Endothelial cell of umbilical vein (primary cell): ENCODE data around the gene TSPAN18. TPM values are rescaled to one million over a fixed set of nuclear protein-coding genes. Genes with fewer than 3 reads are reported as not detected.

ENCODE experiments used
- BruUV-seq: library from RNA; stranded (reverse); fragments of 400-500 nt; replicated peaks from 2 replicates; lab custom pipeline; 2021; lab: Mats Ljungman, UMichigan
- CTCF ChIA-PET: fragments of 300-600, 350-600 bp; sonication (Branson Sonifier 250); formaldehyde crosslinking; loops from one replicate; lab custom pipeline; 2021; ENCODE audit warnings: antibody characterized with exemption, inconsistent platforms; lab: Charles Lee
- POLR2A ChIA-PET: fragments of 300-600, 350-600 bp; sonication (Branson Sonifier 250); formaldehyde crosslinking; loops from one replicate; lab custom pipeline; 2021; ENCODE audit warnings: antibody characterized with exemption, inconsistent platforms; lab: Charles Lee
- DNase-seq: peaks from one replicate; pipeline ENCODE4 v3.0.0-alpha.2; 2011; ENCODE audit warnings: low read depth, low spot score
- FAIRE-seq: peaks from 2 replicates; lab custom pipeline; 2011; peaks lifted over from hg19 to GRCh38; lab: Jason Lieb, UNC
- H2AFZ ChIP-seq: 2 replicates; pipeline ENCODE4 v1.6.0; 2012; ENCODE audit warnings: low read depth, low read length, control low read depth, inconsistent platforms
- H3K27ac ChIP-seq: 2 replicates; pipeline ENCODE4 v1.5.1; 2011; ENCODE audit warnings: low read depth, mild to moderate bottlenecking, control low read depth, low read length, moderate library complexity; ENCODE audit not compliant: insufficient read depth
- H3K27me3 ChIP-seq, 2 experiments: 2 replicates each; pipeline versions ENCODE4 v1.6.0 to v1.6.1; 2011; ENCODE audit warnings: low read length in 2 of 2, mixed read lengths in 1 of 2; ENCODE audit not compliant: control insufficient read depth in 2 of 2, insufficient read depth in 2 of 2
- H3K36me3 ChIP-seq, 2 experiments: 2 replicates in 1 of 2; 3 replicates in 1 of 2; pipeline ENCODE4 v1.5.1; 2011; ENCODE audit warnings: low read length in 2 of 2, mild to moderate bottlenecking in 1 of 2, moderate library complexity in 1 of 2; ENCODE audit not compliant: control insufficient read depth in 2 of 2, insufficient read depth in 2 of 2; ENCODE audit errors: extremely low read depth in 1 of 2
- H3K4me1 ChIP-seq: 3 replicates; pipeline ENCODE4 v1.5.1; 2011; ENCODE audit warnings: mild to moderate bottlenecking, low read length; ENCODE audit not compliant: control insufficient read depth, insufficient read depth; ENCODE audit errors: extremely low read depth
- H3K4me2 ChIP-seq: 2 replicates; pipeline ENCODE4 v1.6.1; 2011; ENCODE audit warnings: low read length, control low read depth, mixed read lengths; ENCODE audit not compliant: insufficient read depth
- H3K4me3 ChIP-seq, 3 experiments: fragments of 200-600 bp in 1 of 3; sonication (generic), shearing (Covaris generic) in 1 of 3; replicated peaks in 1 of 3; 2 replicates each; pipeline ENCODE4 v1.5.1; 2011 to 2016; ENCODE audit warnings: control low read depth in 3 of 3, low read length in 3 of 3, mild to moderate bottlenecking in 2 of 3, inconsistent platforms in 1 of 3, low read depth in 1 of 3, moderate library complexity in 1 of 3; ENCODE audit not compliant: insufficient read depth in 1 of 3
- H3K79me2 ChIP-seq: 2 replicates; pipeline ENCODE4 v1.6.0; 2012; ENCODE audit warnings: low read length, inconsistent platforms; ENCODE audit not compliant: control insufficient read depth, insufficient read depth
- H3K9ac ChIP-seq: replicated peaks from 2 replicates; pipeline ENCODE3; 2011; ENCODE audit warnings: low read length, control low read depth; ENCODE audit not compliant: insufficient read depth; ENCODE audit errors: extremely low read depth
- H3K9me1 ChIP-seq: replicated peaks from 3 replicates; pipeline ENCODE4 v1.6.0; 2011; ENCODE audit warnings: mild to moderate bottlenecking, low read length; ENCODE audit not compliant: control insufficient read depth, insufficient read depth; ENCODE audit errors: extremely low read depth
- H3K9me3 ChIP-seq: replicated peaks from 2 replicates; pipeline ENCODE4 v1.5.1; 2012; ENCODE audit warnings: low read length, inconsistent platforms; ENCODE audit not compliant: control insufficient read depth, insufficient read depth
- H4K20me1 ChIP-seq: replicated peaks from 2 replicates; pipeline ENCODE3; 2011; ENCODE audit warnings: mild to moderate bottlenecking, low read length; ENCODE audit not compliant: control insufficient read depth, insufficient read depth; ENCODE audit errors: extremely low read depth
- EZH2 ChIP-seq: IDR thresholded peaks from 2 replicates; pipeline ENCODE4 v1.6.1; 2012; ENCODE audit warnings: borderline replicate concordance, low read depth, mild to moderate bottlenecking, moderate library complexity, low read length, inconsistent platforms; ENCODE audit not compliant: severe bottlenecking
- FOS ChIP-seq: IDR thresholded peaks from 2 replicates; pipeline ENCODE4 v1.6.1; 2011; ENCODE audit warnings: mild to moderate bottlenecking, low read length, moderate library complexity, borderline replicate concordance; ENCODE audit not compliant: insufficient read depth
- GATA2 ChIP-seq: IDR thresholded peaks from 2 replicates; pipeline ENCODE4 v1.7.0; 2011; ENCODE audit warnings: low read depth, mild to moderate bottlenecking, moderate library complexity, mixed read lengths, low read length; ENCODE audit not compliant: insufficient read length, insufficient read depth
- JUN ChIP-seq: IDR thresholded peaks from 2 replicates; pipeline ENCODE4 v1.6.1; 2011; ENCODE audit warnings: borderline replicate concordance, low read depth; ENCODE audit not compliant: insufficient read length, insufficient read depth
- MYC ChIP-seq: IDR thresholded peaks from one replicate; pipeline ENCODE4 v1.6.1; 2011; ENCODE audit warnings: mild to moderate bottlenecking, low read depth, low read length
- POLR2A ChIP-seq: IDR thresholded peaks from 2 replicates; pipeline ENCODE4 v1.6.1; 2012; ENCODE audit warnings: low read depth, mild to moderate bottlenecking, control low read depth, low read length
- POLR2AphosphoS5 ChIP-seq: IDR thresholded peaks from 2 replicates; pipeline ENCODE4 v1.6.1; 2012; ENCODE audit warnings: low read depth, mild to moderate bottlenecking, control low read depth, low read length, moderate library complexity; ENCODE audit not compliant: insufficient read depth
- dilution Hi-C: fragments of 300-500 bp; cut with MboI; formaldehyde crosslinking; loops from one replicate; pipeline ENCODE4 v1.15.0; 2019; ENCODE audit warnings: low sequenced_read_pairs; ENCODE audit not compliant: extremely low pct_ligation_motif_present
- intact Hi-C: fragments of 100-400 bp; cut with micrococcal nuclease; formaldehyde crosslinking; loops from one replicate; pipeline ENCODE4 v1.10.0; 2022
- polyA plus RNA-seq, 4 experiments: library from polyadenylated mRNA; depleted of rRNA in 3 of 4; stranded (reverse) in 3 of 4; unstranded in 1 of 4; fragments of >200 nt; gene quantifications; 2 replicates each; pipeline versions ENCODE4 v1.2.1 to v1.2.3, GENCODE V29; 2011 to 2012; ENCODE audit warnings: missing spikeins in 1 of 4
- total RNA-seq: library from RNA; stranded (reverse); gene quantifications from 2 replicates; pipeline ENCODE4 v1.2.3, GENCODE V29; 2021
- TF ChIP-seq, protein P1 (sequence below), 2 donors: IDR thresholded peaks; 1 replicate in 1 of 2; 2 replicates in 1 of 2; pipeline ENCODE4 v1.5.1; 2011; ENCODE audit warnings: low read length in 2 of 2, mild to moderate bottlenecking in 2 of 2, moderate library complexity in 2 of 2, control low read depth in 1 of 2, inconsistent platforms in 1 of 2, low read depth in 1 of 2; ENCODE audit not compliant: insufficient read depth in 1 of 2; ENCODE audit errors: extremely low read depth in 1 of 2
- TF ChIP-seq, protein P2 (sequence below): IDR thresholded peaks from 2 replicates; pipeline ENCODE4 v1.6.1; 2011; ENCODE audit not compliant: insufficient read depth, insufficient read length

Gene TSPAN18
- total and polyA plus RNA-seq, 2 donors (not counting 3 experiments of a cell fraction or from before 2014, with no cell fraction given): 32.2 to 118 TPM

DNA sequence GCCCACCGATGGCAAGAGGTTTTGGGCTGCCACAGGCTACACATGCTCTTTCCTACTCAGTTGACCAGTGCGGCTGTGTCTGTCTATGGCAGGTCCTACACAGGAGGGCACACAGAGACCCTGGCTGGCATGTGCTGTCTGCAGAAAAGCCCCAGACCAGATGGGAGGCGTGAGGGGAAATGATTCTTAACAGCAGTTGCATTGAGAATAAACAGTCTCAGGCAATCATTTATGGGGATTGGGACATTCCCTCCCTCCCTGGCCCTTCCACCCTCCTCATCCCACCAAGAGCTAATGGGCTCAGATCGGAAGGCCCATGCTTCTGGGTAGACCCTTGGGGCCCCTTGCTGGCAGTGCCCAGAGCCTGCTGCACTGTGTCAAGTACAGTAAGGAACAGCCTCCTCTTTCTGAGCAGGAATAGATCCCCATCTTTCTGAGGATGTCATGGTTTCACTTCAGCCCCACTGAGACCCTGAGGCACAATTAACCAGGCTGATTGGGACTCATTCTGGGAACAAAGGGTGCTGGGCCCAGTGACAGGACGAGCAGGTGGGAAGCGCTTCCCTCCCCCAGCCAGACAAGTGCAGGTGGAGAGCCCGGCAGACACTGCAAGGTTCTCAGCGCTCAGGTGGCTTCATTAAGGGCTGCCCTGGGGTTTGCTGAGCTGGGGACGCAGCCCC lies 28.3 kb downstream of the TSPAN18 start:
- Histone ChIP-seq H2AFZ (no peak overlapping the region), H3K9me3 (no peaks in the 10 kb centered on the region), H3K27ac (no peak overlapping the region), H3K27me3 (no peaks in the 10 kb centered on the region), H3K79me2 (no peaks in the 10 kb centered on the region), H3K4me2 (no peak overlapping the region), H3K4me3 (no peak overlapping the region), H3K4me1 (no peaks in the 10 kb centered on the region), H3K9me1 (no peaks in the 10 kb centered on the region), H4K20me1 (peaks cover 2% of the 10 kb centered on the region), H3K36me3 (no peaks in the 10 kb centered on the region), H3K9ac (no peak overlapping the region)
- POLR2A ChIA-PET: no interaction called here
- intact Hi-C loops: no loop called here
- dilution Hi-C loops: no loop called here
- TF ChIP-seq, protein P1, sequence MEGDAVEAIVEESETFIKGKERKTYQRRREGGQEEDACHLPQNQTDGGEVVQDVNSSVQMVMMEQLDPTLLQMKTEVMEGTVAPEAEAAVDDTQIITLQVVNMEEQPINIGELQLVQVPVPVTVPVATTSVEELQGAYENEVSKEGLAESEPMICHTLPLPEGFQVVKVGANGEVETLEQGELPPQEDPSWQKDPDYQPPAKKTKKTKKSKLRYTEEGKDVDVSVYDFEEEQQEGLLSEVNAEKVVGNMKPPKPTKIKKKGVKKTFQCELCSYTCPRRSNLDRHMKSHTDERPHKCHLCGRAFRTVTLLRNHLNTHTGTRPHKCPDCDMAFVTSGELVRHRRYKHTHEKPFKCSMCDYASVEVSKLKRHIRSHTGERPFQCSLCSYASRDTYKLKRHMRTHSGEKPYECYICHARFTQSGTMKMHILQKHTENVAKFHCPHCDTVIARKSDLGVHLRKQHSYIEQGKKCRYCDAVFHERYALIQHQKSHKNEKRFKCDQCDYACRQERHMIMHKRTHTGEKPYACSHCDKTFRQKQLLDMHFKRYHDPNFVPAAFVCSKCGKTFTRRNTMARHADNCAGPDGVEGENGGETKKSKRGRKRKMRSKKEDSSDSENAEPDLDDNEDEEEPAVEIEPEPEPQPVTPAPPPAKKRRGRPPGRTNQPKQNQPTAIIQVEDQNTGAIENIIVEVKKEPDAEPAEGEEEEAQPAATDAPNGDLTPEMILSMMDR (IDR thresholded peaks at IDR 0.05; ENCODE audit: extremely low read depth in 1 of 2, insufficient read depth in 1 of 2, low read depth in 1 of 2, low read length in 2 of 2): no peak
- TF ChIP-seq MYC: no peak
- TF ChIP-seq JUN: no peak
- TF ChIP-seq GATA2: no peak
- no peak for TF ChIP-seq POLR2AphosphoS5
- TF ChIP-seq, protein P2, sequence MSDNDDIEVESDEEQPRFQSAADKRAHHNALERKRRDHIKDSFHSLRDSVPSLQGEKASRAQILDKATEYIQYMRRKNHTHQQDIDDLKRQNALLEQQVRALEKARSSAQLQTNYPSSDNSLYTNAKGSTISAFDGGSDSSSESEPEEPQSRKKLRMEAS: no peak
- no peak for TF ChIP-seq EZH2
- no peak for TF ChIP-seq FOS
- TF ChIP-seq POLR2A: no peak
- CTCF ChIA-PET: interaction anchor here (1.6 kb wide), 1 partner anchor 138 kb away, joined by 3 read pairs; no protein-coding TSS in a partner anchor
- FAIRE-seq: no peak
- no peak for DNase-seq
- BruUV-seq: no TSS peak
